Mesangial cell (primary cell): ENCODE results near the gene KRTAP9-2. TPM values are rescaled to one million over a fixed set of nuclear protein-coding genes. Genes with fewer than 3 reads are reported as not detected.

Source experiments
- total RNA-seq: library from RNA; depleted of rRNA; stranded (reverse); fragments of >200 nt; gene quantifications from 2 replicates; pipeline ENCODE4 v1.2.3, GENCODE V29; 2015

KRTAP9-2 gene, protein sequence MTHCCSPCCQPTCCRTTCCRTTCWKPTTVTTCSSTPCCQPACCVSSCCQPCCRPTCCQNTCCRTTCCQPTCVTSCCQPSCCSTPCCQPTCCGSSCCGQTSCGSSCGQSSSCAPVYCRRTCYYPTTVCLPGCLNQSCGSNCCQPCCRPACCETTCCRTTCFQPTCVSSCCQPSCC
- not detected in 2 replicates for total RNA-seq

DNA sequence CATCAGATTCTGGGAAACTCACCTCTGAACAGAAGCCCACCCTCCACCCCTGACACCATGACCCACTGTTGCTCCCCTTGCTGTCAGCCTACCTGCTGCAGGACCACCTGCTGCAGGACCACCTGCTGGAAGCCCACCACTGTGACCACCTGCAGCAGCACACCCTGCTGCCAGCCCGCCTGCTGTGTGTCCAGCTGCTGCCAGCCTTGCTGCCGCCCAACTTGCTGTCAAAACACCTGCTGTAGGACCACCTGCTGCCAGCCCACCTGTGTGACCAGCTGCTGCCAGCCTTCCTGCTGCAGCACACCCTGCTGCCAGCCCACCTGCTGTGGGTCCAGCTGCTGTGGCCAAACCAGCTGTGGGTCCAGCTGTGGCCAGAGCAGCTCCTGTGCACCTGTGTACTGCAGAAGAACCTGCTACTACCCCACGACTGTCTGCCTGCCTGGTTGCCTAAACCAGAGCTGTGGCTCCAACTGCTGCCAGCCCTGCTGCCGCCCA is at the start of gene KRTAP9-2:
TSS of gene KRTAP9-2 (plus strand) at position 51 of the 498 bp plus-strand sequence. CDS start at position 58, 7 bp downstream.

DNA sequence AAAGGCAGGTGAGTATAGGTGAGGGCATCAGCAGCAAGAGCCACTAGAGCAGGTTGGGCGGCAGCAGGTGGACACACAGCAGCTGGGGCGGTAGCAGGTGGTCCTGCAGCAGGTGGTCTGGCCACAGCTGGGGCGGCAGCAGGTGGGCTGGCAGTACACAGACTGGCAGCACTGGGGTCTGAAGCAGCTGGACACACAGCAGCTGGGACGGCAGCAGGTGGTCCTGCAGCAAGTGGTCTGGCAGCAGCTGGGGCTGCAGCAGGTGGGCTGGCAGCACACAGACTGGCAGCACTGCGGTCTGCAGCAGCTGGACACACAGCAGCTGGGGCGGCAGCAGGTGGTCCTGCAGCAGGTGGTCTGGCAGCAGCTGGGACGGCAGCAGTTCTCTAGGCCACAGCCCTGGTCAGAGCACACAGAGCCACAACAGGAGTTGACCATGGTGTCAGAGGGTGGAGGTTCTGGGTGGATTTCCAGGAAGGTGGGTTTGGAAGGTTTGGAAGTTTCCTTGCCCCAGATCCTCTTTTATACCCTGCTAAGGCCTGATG is 48.6 kb upstream of the KRTAP9-2 start, which contains the start of gene KRTAP4-2:
TSS of gene KRTAP4-2 (minus strand) at position 495 of the 545 bp plus-strand sequence. CDS start at position 438, 57 bp downstream.

DNA sequence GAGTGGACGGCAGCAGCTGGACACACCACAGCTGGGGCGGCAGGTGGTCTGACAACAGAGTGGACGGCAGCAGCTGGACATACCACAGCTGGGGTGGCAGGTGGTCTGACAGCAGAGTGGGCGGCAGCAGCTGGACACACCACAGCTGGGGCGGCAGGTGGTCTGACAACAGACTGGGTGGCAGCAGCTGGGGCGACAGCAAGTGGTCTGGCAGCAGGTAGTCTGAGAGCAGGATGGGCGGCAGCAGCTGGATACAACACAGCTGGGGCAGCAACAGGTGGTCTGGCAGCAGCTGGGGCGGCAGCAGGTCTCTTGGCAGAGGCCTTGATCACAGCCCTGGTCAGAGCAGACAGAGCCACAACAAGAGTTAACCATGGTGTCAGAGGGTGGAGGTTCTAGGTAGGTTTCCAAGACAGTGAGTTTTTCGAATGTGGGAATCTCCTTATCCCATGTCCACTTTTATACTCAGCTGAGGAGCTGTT is 41.9 kb upstream of the KRTAP9-2 start, which contains the start of gene KRTAP4-1:
TSS of gene KRTAP4-1 (minus strand) at position 432 of the 482 bp plus-strand sequence. CDS start at position 375, 57 bp downstream.

DNA sequence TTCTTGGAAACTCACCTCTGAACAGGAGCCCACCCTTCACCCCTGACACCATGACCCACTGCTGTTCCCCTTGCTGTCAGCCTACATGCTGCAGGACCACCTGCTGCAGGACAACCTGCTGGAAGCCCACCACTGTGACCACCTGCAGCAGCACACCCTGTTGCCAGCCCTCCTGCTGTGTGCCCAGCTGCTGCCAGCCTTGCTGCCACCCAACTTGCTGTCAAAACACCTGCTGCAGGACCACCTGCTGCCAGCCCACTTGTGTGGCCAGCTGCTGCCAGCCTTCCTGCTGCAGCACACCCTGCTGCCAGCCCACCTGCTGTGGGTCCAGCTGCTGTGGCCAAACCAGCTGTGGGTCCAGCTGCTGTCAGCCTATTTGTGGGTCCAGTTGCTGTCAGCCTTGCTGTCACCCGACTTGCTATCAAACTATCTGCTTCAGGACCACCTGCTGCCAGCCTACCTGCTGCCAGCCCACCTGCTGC is 36.6 kb upstream of the KRTAP9-2 start, which contains the start of gene KRTAP9-1:
TSS of gene KRTAP9-1 (plus strand) at position 51 of the 482 bp plus-strand sequence. CDS start at position 51, 0 bp downstream.

DNA sequence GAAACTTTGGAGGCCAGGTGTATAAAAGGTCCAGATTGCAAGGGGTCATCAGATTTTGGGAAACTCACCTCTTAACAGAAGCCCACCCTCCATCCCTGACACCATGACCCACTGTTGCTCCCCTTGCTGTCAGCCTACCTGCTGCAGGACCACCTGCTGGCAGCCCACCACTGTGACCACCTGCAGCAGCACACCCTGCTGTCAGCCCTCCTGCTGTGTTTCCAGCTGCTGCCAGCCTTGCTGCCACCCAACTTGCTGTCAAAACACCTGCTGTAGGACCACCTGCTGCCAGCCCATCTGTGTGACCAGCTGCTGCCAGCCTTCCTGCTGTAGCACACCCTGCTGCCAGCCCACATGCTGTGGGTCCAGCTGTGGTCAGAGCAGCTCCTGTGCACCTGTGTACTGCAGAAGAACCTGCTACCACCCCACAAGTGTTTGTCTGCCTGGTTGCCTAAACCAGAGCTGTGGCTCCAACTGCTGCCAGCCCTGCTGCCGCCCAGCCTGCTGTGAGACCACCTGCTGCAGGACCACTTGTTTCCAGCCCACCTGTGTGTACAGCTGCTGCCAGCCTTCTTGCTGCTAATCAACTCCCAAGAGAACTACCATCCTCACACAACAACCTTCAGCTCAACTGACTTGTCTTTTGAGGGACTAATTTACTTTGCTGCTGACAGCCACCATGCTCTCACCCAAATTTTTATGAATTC is 6.1 kb downstream of the KRTAP9-2 start, which contains the start of gene KRTAP9-3:
TSS of gene KRTAP9-3 (plus strand) at position 51 of the 707 bp plus-strand sequence. CDS start at position 104, 53 bp downstream.

DNA sequence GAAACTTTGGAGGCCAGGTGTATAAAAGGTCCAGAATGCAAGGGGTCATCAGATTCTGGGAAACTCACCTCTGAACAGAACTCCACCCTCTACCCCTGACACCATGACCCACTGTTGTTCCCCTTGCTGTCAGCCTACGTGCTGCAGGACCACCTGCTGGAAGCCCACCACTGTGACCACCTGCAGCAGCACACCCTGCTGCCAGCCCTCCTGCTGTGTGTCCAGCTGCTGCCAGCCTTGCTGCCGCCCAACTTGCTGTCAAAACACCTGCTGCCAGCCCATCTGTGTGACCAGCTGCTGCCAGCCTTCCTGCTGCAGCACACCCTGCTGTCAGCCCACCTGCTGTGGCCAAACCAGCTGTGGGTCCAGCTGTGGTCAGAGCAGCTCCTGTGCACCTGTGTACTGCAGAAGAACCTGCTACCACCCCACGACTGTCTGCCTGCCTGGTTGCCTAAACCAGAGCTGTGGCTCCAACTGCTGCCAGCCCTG is 11.5 kb downstream of the KRTAP9-2 start, which contains the start of gene KRTAP9-8:
TSS of gene KRTAP9-8 (plus strand) at position 51 of the 489 bp plus-strand sequence. CDS start at position 104, 53 bp downstream.

DNA sequence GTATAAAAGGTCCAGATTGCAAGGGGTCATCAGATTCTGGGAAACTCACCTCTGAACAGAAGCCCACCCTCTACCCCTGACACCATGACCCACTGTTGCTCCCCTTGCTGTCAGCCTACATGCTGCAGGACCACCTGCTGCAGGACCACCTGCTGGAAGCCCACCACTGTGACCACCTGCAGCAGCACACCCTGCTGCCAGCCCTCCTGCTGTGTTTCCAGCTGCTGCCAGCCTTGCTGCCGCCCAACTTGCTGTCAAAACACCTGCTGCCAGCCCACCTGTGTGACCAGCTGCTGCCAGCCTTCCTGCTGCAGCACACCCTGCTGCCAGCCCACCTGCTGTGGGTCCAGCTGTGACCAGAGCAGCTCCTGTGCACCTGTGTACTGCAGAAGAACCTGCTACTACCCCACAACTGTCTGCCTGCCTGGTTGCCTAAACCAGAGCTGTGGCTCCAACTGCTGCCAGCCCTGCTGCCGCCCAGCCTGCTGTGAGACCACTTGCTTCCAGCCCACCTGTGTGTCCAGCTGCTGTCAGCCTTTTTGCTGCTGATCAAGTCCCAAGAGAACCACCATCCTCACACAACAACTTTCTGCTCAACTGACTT is 23.3 kb downstream of the KRTAP9-2 start, which contains the start of gene KRTAP9-4:
TSS of gene KRTAP9-4 (plus strand) at position 51 of the 604 bp plus-strand sequence. CDS start at position 85, 34 bp downstream.

DNA sequence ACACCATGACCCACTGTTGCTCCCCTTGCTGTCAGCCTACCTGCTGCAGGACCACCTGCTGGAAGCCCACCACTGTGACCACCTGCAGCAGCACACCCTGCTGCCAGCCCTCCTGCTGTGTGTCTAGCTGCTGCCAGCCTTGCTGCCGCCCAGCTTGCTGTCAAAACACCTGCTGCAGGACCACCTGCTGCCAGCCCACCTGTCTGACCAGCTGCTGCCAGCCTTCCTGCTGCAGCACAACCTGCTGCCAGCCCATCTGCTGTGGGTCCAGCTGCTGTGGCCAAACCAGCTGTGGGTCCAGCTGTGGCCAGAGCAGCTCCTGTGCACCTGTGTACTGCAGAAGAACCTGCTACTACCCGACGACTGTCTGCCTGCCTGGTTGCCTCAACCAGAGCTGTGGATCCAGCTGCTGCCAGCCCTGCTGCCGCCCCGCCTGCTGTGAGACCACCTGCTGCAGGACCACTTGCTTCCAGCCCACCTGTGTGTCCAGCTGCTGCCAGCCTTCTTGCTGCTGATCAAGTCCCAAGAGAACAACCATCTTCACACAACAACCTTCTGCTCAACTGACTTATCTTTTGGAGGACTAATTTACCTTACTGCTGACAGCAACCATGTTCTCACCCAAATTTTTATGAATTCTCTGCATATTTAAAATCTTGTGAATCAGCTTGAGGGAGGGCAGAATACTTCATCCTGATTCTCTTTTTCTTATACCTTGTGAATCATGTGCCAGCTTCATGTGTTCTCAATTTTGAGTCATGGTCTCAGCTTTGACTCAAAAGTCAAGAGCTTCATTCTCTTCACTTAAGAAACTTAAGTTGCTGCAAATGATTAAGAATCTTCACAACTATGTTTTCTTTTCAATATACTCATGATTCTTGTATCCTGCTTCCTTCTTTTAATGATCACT is 29.2 kb downstream of the KRTAP9-2 start, which contains the start of gene KRTAP9-9:
TSS of gene KRTAP9-9 (plus strand) at position 4 of the 910 bp plus-strand sequence.

DNA sequence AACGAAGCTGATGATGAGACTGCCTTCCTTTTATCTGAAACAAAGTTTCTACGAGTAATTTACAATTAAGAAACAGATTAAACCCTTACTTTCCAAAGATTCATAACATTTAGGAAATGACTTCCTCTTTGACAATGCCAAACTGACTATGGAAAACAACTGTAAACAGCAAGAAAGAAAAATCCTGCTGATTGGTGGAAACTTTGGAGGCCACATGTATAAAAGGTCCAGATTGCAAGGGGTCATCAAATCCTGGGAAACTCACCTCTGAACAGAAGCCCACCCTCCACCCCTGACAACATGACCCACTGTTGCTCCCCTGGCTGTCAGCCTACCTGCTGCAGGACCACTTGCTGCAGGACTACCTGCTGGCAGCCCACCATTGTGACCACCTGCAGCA is 38.6 kb downstream of the KRTAP9-2 start, which contains the start of gene KRTAP9-6:
TSS of gene KRTAP9-6 (plus strand) at position 301 of the 400 bp plus-strand sequence. CDS start at position 301, 0 bp downstream.

DNA sequence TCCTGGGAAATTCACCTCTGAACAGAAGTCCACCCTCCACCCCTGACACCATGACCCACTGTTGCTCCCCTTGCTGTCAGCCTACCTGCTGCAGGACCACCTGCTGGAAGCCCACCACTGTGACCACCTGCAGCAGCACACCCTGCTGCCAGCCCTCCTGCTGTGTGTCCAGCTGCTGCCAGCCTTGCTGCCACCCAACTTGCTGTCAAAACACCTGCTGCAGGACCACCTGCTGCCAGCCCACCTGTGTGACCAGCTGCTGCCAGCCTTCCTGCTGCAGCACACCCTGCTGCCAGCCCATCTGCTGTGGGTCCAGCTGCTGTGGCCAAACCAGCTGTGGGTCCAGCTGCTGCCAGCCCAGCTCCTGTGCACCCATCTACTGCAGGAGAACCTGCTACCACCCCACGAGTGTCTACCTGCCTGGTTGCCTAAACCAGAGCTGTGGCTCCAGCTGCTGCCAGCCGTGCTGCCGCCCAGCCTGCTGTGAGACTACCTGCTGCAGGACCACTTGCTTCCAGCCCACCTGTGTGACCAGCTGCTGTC is 49.3 kb downstream of the KRTAP9-2 start, which contains the start of gene KRTAP9-7:
TSS of gene KRTAP9-7 (plus strand) at position 51 of the 543 bp plus-strand sequence. CDS start at position 51, 0 bp downstream.

Other genes with a start within 250 kb of the KRTAP9-2 start
- gene KRT40, start 242.3 kb upstream of the KRTAP9-2 start, total RNA-seq: not detected in 2 replicates
- not detected in 2 replicates for gene KRTAP3-3, start 232.5 kb upstream of the KRTAP9-2 start, total RNA-seq
- gene KRTAP3-2, start 226.7 kb upstream of the KRTAP9-2 start, total RNA-seq: not detected in 2 replicates
- gene KRTAP3-1, start 217.5 kb upstream of the KRTAP9-2 start, total RNA-seq: not detected in 2 replicates
- not detected in 2 replicates for gene KRTAP1-5, start 199.4 kb upstream of the KRTAP9-2 start, total RNA-seq
- not detected in 2 replicates for gene KRTAP1-4, start 196.5 kb upstream of the KRTAP9-2 start, total RNA-seq
- gene KRTAP1-3, start 191.8 kb upstream of the KRTAP9-2 start, total RNA-seq: not detected in 2 replicates
- not detected in 2 replicates for gene KRTAP1-1, start 185.2 kb upstream of the KRTAP9-2 start, total RNA-seq
- gene KRTAP2-1, start 179.3 kb upstream of the KRTAP9-2 start, total RNA-seq: not detected in 2 replicates
- gene KRTAP2-2, start 171.4 kb upstream of the KRTAP9-2 start, total RNA-seq: not detected in 2 replicates
- gene KRTAP2-3, start 166.5 kb upstream of the KRTAP9-2 start, total RNA-seq: 0.13 and 2.6 TPM in 2 replicates
- not detected in 2 replicates for gene KRTAP2-4, start 160.8 kb upstream of the KRTAP9-2 start, total RNA-seq
- gene KRTAP4-7, start 142.5 kb upstream of the KRTAP9-2 start, total RNA-seq: not detected in 2 replicates
- gene KRTAP4-8, start 128.5 kb upstream of the KRTAP9-2 start, total RNA-seq: not detected in 2 replicates
- not detected in 2 replicates for gene KRTAP4-16, start 124.4 kb upstream of the KRTAP9-2 start, total RNA-seq
- gene KRTAP4-9, start 121.3 kb upstream of the KRTAP9-2 start, total RNA-seq: not detected in 2 replicates
- not detected in 2 replicates for gene KRTAP4-11, start 108.3 kb upstream of the KRTAP9-2 start, total RNA-seq
- gene KRTAP4-12, start 102.5 kb upstream of the KRTAP9-2 start, total RNA-seq: not detected in 2 replicates
- gene KRTAP4-6, start 86.1 kb upstream of the KRTAP9-2 start, total RNA-seq: not detected in 2 replicates
- not detected in 2 replicates for gene KRTAP4-5, start 76.8 kb upstream of the KRTAP9-2 start, total RNA-seq
- not detected in 2 replicates for gene KRTAP4-4, start 65.9 kb upstream of the KRTAP9-2 start, total RNA-seq
- gene KRTAP4-3, start 58.4 kb upstream of the KRTAP9-2 start, total RNA-seq: not detected in 2 replicates
- not detected in 2 replicates for gene KRTAP4-2, start 48.4 kb upstream of the KRTAP9-2 start, total RNA-seq
- not detected in 2 replicates for gene KRTAP4-1, start 41.7 kb upstream of the KRTAP9-2 start, total RNA-seq
- gene KRTAP9-1, start 36.8 kb upstream of the KRTAP9-2 start, total RNA-seq: not detected in 2 replicates
- not detected in 2 replicates for gene KRTAP9-3, start 5.8 kb downstream of the KRTAP9-2 start, total RNA-seq
- gene KRTAP9-8, start 11.4 kb downstream of the KRTAP9-2 start, total RNA-seq: not detected in 2 replicates
- not detected in 2 replicates for gene KRTAP9-4, start 23.0 kb downstream of the KRTAP9-2 start, total RNA-seq
- gene KRTAP9-9, start 28.7 kb downstream of the KRTAP9-2 start, total RNA-seq: not detected in 2 replicates
- gene KRTAP9-6, start 38.7 kb downstream of the KRTAP9-2 start, total RNA-seq: not detected in 2 replicates
- not detected in 2 replicates for gene KRTAP9-7, start 49.0 kb downstream of the KRTAP9-2 start, total RNA-seq
- gene KRTAP29-1, start 76.2 kb downstream of the KRTAP9-2 start, total RNA-seq: not detected in 2 replicates
- gene KRTAP16-1, start 82.7 kb downstream of the KRTAP9-2 start, total RNA-seq: not detected in 2 replicates
- 0.33 and 0.63 TPM in 2 replicates for gene KRTAP17-1, start 89.1 kb downstream of the KRTAP9-2 start, total RNA-seq
- not detected in 2 replicates for gene KRT33A, start 124.2 kb downstream of the KRTAP9-2 start, total RNA-seq
- gene KRT33B, start 143.2 kb downstream of the KRTAP9-2 start, total RNA-seq: not detected in 2 replicates
- gene KRT34, start 155.7 kb downstream of the KRTAP9-2 start, total RNA-seq: 0.13 and 2.9 TPM in 2 replicates
- gene KRT31, start 171.0 kb downstream of the KRTAP9-2 start, total RNA-seq: 0.13 TPM in 1 of 2 replicates, not detected in the other
- gene KRT37, start 197.9 kb downstream of the KRTAP9-2 start, total RNA-seq: not detected in 2 replicates
- not detected in 2 replicates for gene KRT38, start 214.3 kb downstream of the KRTAP9-2 start, total RNA-seq
- gene KRT32, start 240.7 kb downstream of the KRTAP9-2 start, total RNA-seq: not detected in 2 replicates